Uterus (tissue), 4 donors: ENCODE measurements around the gene PBX1. TPM values are rescaled to one million over a fixed set of nuclear protein-coding genes. Genes with fewer than 3 reads are reported as not detected.
A peak's percentile ranks its signal among the peaks of the same experiment; 100 is the strongest.

ENCODE experiments used
- DNase-seq, 2 donors: peaks; one replicate each; pipeline ENCODE4 v3.0.0-alpha.2; 2019 to 2020
- H3K27ac ChIP-seq, 2 donors: fragments of 200-600 bp; sonication (generic); 1 replicate in 1 of 2; 2 replicates in 1 of 2; pipeline ENCODE4 v1.5.1; 2016 to 2018
- H3K27me3 ChIP-seq, 2 donors: fragments of 200-600 bp; sonication (generic); one replicate each; pipeline ENCODE4 v1.5.1; 2018 to 2019; ENCODE audit warnings: control low read depth in 1 of 2
- H3K36me3 ChIP-seq, 2 donors: fragments of 200-600 bp; sonication (generic); one replicate each; pipeline ENCODE4 v1.5.1; 2019; ENCODE audit warnings: control low read depth in 1 of 2
- H3K4me1 ChIP-seq, 2 donors: fragments of 200-600 bp; sonication (generic); one replicate each; pipeline ENCODE4 v1.5.1; 2018 to 2019; ENCODE audit warnings: control low read depth in 1 of 2
- H3K4me3 ChIP-seq, 2 donors: fragments of 200-600 bp; sonication (generic); 1 replicate in 1 of 2; 2 replicates in 1 of 2; pipeline ENCODE4 v1.5.1; 2018 to 2019; ENCODE audit warnings: mild to moderate bottlenecking in 1 of 2
- H3K9me3 ChIP-seq, 2 donors: fragments of 200-600 bp; sonication (generic); one replicate each; pipeline ENCODE4 v1.5.1; 2019; ENCODE audit warnings: control low read depth in 1 of 2
- POLR2A ChIP-seq, 2 donors: fragments of 450-650 bp; IDR thresholded peaks; one replicate each; pipeline ENCODE4 v1.6.1; 2016; ENCODE audit warnings: antibody characterized with exemption in 2 of 2, mild to moderate bottlenecking in 1 of 2, moderate library complexity in 1 of 2
- intact Hi-C: fragments of 100-400 bp; cut with DNase I; formaldehyde crosslinking; loops from one replicate; pipeline ENCODE4 v1.15.1; 2023; ENCODE audit warnings: low total_unique reads
- total RNA-seq, 4 donors: library from RNA; depleted of rRNA in 3 of 4; stranded (reverse); fragments of >200 nt in 3 of 4; gene quantifications; one replicate each; pipeline versions ENCODE4 v1.1.0 to v1.2.4, GENCODE V29; 2014 to 2023
- TF ChIP-seq, protein P1 (sequence below), 4 experiments: fragments of 200-600 bp in 2 of 4; fragments of 450-650 bp in 2 of 4; sonication (generic) in 2 of 4; IDR thresholded peaks; one replicate each; pipeline ENCODE4 v1.5.1; 2016 to 2019; ENCODE audit warnings: antibody characterized with exemption in 4 of 4, mild to moderate bottlenecking in 2 of 4, moderate library complexity in 1 of 4
- donor health status: DM: yes; HTN: yes; CAD: no.

Gene PBX1
- total RNA-seq, 4 donors from 2014 or later: 122 to 831 (median 207) TPM

DNA sequence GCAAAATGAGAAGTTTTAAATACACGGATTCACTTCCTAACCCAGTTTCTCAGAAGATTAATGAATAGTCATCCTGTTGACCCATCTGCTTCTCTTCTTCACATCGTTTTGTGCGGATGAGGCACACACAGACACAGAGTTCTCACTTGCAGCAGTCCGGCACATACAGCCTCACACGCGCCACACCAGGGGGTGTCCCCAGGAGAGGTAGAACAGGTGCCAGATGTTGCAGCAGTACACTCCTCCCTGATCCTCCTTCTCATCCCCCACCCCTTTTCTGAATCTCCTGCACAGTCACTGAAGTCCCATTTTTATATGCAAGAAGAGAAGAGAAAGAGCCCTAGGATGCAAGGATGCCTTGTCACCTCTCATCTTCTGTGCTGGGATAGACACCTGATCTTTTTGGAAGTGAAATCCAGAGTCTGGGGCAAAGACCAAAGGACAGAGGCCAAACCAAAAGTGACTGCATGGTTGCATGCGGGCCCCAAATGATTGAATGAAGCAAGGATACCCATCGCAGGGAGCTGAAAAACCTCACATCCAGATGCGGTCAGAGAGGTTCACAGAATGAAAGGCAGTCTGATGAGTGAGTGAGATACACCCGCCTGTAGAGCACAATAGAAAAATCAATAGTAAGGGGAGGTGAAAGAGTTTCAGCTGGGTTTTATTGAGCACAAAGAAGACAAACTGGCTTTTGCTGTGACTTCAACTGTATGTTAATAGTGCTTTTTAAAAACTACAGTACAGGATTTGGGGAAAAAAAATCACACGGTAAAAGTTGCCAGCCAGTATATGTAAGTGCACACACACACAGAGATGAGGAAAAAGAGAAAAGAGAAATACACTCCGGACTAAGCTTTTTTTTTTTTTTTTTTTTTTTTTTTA, 28.9 kb downstream of the PBX1 start:
- no peaks in the 10 kb centered on the region for H3K36me3 ChIP-seq
- peak overlapping the region in 1 of 2 donors; percentile 34 for H3K4me3 ChIP-seq
- intact Hi-C loops: loop anchor here (10.0 kb wide), 1 partner anchor 197 kb away; no protein-coding TSS in a partner anchor
- no peak for DNase-seq
- H3K27me3 ChIP-seq: no peaks in the 10 kb centered on the region
- H3K27ac ChIP-seq: peak overlapping the region; percentile 88 to 94
- no peaks in the 10 kb centered on the region for H3K9me3 ChIP-seq
- TF ChIP-seq POLR2A (IDR thresholded peaks at IDR 0.05): no peak
- TF ChIP-seq, protein P1, sequence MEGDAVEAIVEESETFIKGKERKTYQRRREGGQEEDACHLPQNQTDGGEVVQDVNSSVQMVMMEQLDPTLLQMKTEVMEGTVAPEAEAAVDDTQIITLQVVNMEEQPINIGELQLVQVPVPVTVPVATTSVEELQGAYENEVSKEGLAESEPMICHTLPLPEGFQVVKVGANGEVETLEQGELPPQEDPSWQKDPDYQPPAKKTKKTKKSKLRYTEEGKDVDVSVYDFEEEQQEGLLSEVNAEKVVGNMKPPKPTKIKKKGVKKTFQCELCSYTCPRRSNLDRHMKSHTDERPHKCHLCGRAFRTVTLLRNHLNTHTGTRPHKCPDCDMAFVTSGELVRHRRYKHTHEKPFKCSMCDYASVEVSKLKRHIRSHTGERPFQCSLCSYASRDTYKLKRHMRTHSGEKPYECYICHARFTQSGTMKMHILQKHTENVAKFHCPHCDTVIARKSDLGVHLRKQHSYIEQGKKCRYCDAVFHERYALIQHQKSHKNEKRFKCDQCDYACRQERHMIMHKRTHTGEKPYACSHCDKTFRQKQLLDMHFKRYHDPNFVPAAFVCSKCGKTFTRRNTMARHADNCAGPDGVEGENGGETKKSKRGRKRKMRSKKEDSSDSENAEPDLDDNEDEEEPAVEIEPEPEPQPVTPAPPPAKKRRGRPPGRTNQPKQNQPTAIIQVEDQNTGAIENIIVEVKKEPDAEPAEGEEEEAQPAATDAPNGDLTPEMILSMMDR (IDR thresholded peaks at IDR 0.05): no peak
- peaks cover 15 to 20% of the 10 kb centered on the region in 2 donors for H3K4me1 ChIP-seq

DNA sequence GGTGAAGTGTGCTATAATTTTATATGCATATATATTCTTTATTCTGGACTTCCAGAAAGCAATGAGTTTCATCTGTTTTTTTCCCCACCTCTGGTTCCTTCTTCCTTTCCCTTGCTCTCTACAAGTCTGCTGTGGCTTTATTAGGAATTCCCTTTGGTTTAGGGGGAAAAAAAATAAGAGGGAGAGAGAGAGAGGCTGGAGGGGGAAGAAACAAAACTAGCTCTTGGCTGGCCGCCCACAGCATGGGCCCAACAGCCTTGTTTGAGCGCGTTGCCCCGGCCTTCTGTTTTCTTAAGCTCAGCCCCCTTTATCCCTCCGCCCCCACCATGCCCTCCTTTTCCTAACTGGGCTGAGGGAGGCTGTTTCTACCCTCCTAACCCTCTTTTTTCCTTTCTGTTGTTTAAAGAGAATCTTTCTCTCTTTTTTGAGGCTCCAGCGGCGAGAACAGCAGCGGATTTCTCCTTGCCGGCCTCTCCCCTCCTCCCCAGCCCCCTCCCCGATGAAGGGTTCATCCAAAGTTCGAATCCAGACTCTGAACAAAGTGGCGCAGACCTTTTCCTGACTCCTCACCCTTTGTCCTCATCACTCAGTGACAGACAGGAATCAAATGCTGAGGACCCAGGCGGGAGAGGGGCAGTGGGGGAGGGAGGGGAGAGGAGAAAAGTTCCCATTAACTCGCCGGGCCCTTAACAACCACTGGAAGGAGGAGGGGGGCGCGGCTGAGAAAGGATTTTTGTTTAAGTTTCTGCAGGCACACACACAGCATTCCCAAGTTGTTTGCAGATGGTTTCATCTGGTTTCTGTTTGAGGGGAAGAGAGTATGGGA, 29.7 kb downstream of the PBX1 start:
- TF ChIP-seq POLR2A (IDR thresholded peaks at IDR 0.05): no peak
- TF ChIP-seq, protein P1 (IDR thresholded peaks at IDR 0.05): no peak
- H3K27ac ChIP-seq: peak overlapping the region; percentile 88 to 94
- H3K9me3 ChIP-seq: no peaks in the 10 kb centered on the region
- H3K27me3 ChIP-seq: no peaks in the 10 kb centered on the region
- intact Hi-C loops: loop anchor here (10.0 kb wide), 1 partner anchor 196 kb away; no protein-coding TSS in a partner anchor
- no peaks in the 10 kb centered on the region for H3K36me3 ChIP-seq
- peak; percentile 81 to 88 for DNase-seq
- H3K4me1 ChIP-seq: peaks cover 15 to 20% of the 10 kb centered on the region in 2 donors
- H3K4me3 ChIP-seq: peak overlapping the region; percentile 1 to 34

DNA sequence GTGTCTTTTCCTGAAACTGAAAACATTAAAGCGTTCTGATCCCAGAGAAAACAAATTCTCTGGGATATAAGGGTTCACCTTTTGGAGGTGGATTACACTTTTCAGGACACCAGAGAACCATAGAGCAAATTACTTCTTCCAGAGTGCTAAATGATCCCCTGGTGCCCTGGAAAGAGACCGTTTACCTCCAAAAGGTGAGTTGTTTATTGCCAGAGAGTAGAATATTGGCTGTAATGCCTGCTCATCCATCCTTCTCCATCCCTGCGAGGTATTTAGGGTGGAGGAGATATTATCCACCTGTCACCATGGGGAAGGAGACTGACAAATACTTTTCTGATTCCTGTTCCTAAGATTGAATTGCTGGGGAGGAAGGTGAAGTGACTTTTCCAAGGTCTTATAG, 30.4 kb downstream of the PBX1 start:
- Histone ChIP-seq H3K27ac (peak overlapping the region; percentile 88 to 94), H3K27me3 (no peaks in the 10 kb centered on the region), H3K4me1 (peaks cover 15 to 20% of the 10 kb centered on the region in 2 donors), H3K36me3 (no peaks in the 10 kb centered on the region), H3K4me3 (peak overlapping the region in 1 of 2 donors; percentile 34), H3K9me3 (no peaks in the 10 kb centered on the region)
- intact Hi-C loops: loop anchor here (10.0 kb wide), 1 partner anchor 195 kb away; no protein-coding TSS in a partner anchor
- no peak for DNase-seq
- TF ChIP-seq POLR2A (IDR thresholded peaks at IDR 0.05): no peak
- TF ChIP-seq, protein P1 (IDR thresholded peaks at IDR 0.05): no peak

DNA sequence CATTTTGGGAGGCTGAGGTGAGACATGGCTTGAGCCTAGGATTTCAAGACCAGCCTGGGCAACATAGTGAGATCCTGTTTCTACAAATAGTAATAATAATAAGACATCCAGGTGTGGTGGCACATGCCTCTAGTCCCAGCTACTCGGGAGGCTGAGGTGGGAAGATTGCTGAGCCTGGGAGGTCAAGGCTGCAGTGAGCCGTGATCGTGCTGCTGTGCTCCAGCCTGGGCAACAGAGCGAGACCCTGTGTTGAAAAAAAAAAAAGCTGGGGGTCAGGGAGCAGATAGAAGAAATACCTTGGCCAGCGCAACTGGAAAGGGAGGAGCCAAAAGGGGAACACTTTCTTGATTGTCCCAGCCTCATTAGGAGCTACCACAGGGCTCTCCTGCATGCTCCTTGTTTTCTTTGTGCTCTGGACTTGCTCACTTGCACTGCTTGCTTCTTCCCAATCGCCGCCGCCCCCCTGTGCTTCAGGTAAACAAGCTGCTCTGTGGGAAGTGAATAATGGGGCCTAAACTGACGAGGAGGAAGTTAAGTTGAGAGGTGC, 31.1 kb downstream of the PBX1 start:
- Histone ChIP-seq H3K27me3 (no peaks in the 10 kb centered on the region), H3K9me3 (no peaks in the 10 kb centered on the region), H3K36me3 (no peaks in the 10 kb centered on the region), H3K4me1 (peaks cover 15 to 17% of the 10 kb centered on the region in 2 donors), H3K4me3 (no peak overlapping the region), H3K27ac (peak overlapping the region; percentile 88 to 94)
- intact Hi-C loops: loop anchor here (10.0 kb wide), 1 partner anchor 195 kb away; no protein-coding TSS in a partner anchor
- TF ChIP-seq, protein P1 (IDR thresholded peaks at IDR 0.05): no peak
- no peak for TF ChIP-seq POLR2A (IDR thresholded peaks at IDR 0.05)
- DNase-seq: no peak
